Aorta (tissue), 5 donors: Measurements from ENCODE around the gene TTC39A. TPM values are rescaled to one million over a fixed set of nuclear protein-coding genes. Genes with fewer than 3 reads are reported as not detected.
"Not testable (repeated sequence)": the region's sequence is repeated elsewhere in the genome, so short reads cannot be mapped to it uniquely, and the experiment has no call there.

ENCODE experiments used
- ATAC-seq: fragments of 200-7000 bp; cut with Tn5 transposase; one replicate; pipeline ENCODE4 v1.9.1; 2022; ENCODE audit warnings: moderate library complexity; ENCODE audit not compliant: low FRiP score
- DNase-seq, 2 donors: peaks; one replicate each; pipeline ENCODE4 v3.0.0-alpha.2; 2020
- H3K27ac ChIP-seq, 2 donors: one replicate each; pipeline ENCODE4 v1.5.1; 2013; ENCODE audit warnings: low read length in 2 of 2, mild to moderate bottlenecking in 2 of 2, moderate library complexity in 2 of 2, control low read depth in 1 of 2, inconsistent platforms in 1 of 2, low read depth in 1 of 2
- H3K27me3 ChIP-seq, 2 donors: one replicate each; pipeline ENCODE4 v1.6.1; 2013; ENCODE audit warnings: control low read depth in 1 of 2, low read length in 1 of 2, mild to moderate bottlenecking in 1 of 2, moderate library complexity in 1 of 2; ENCODE audit not compliant: insufficient read depth in 2 of 2, control insufficient read depth in 1 of 2
- H3K36me3 ChIP-seq, 2 donors: one replicate each; pipeline ENCODE4 v1.6.1; 2013; ENCODE audit warnings: control low read depth in 1 of 2, low read length in 1 of 2, mild to moderate bottlenecking in 1 of 2; ENCODE audit not compliant: insufficient read depth in 2 of 2, control insufficient read depth in 1 of 2
- H3K4me1 ChIP-seq, 2 donors: one replicate each; pipeline ENCODE4 v1.6.1; 2013; ENCODE audit warnings: low read length in 2 of 2, control low read depth in 1 of 2, mild to moderate bottlenecking in 1 of 2, moderate library complexity in 1 of 2; ENCODE audit not compliant: insufficient read depth in 2 of 2, control insufficient read depth in 1 of 2
- H3K4me3 ChIP-seq, 2 donors: one replicate each; pipeline ENCODE4 v1.5.1; 2013; ENCODE audit warnings: low read length in 2 of 2, control low read depth in 1 of 2, mild to moderate bottlenecking in 1 of 2
- H3K9me3 ChIP-seq: one replicate; pipeline ENCODE4 v1.6.1; 2013; ENCODE audit warnings: mild to moderate bottlenecking, low read length; ENCODE audit not compliant: control insufficient read depth
- WGBS, 2 donors: extraction: QIAGEN DNeasy Blood & Tissue Kit; methylation state at CpG; one replicate each; pipeline ENCODE4 v1.1.7; 2013; 5-methylcytosine and 5-hydroxymethylcytosine counted together
- intact Hi-C, 2 donors: fragments of 100-400 bp; cut with DNase I; formaldehyde crosslinking; loops; one replicate each; pipeline versions ENCODE4 v1.14.2 to v1.15.0; 2022
- polyA plus RNA-seq, 2 donors: library from polyadenylated mRNA; stranded (reverse); fragments of 200-250 nt; gene quantifications; one replicate each; pipeline ENCODE4 v1.2.3, GENCODE V29; 2013
- total RNA-seq, 2 donors: library from RNA; stranded (reverse); fragmentation: NEBNext Ultra II Directional; extraction: Animal tissue kit (Norgen Biotek cat#: 25700); gene quantifications; one replicate each; pipeline ENCODE4 v1.2.1, GENCODE V29; 2021
- donor health status: healthy with polysubstance abuse.
- donor health status: Bipolar disorder and iron deficiency.
- donor health status: DM: no; HTN: no; CAD: no.
- donor health status: DM: no; HTN: no; CAD: no.
- donor health status: DM: yes; HTN: yes; CAD: no.

Gene TTC39A
- total and polyA plus RNA-seq, 4 donors, result 0.67 to 7.5 (median 2.8) TPM

DNA sequence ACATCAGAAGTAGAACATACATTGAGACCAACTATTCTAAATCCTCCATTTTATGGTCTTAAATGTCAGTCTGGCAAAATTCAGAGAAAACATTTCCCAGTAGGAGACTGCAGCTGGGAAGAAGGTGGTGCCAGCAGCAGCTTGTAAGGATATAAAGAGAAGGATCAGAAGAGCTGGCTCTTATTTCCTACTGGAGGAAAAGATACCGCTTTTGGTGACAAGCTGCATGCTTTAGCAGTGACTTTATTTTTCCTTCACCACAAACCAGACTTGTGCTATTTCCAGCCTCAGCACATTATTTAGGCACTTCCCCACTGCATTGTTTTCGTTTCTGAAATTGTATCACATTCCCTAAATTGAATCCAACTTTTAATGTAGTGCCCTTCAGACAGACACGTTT is 65.9 kb downstream of the TTC39A start:
- Histone ChIP-seq H3K9me3 (no peaks in the 10 kb centered on the region), H3K4me1 (peaks cover 0 to 10% of the 10 kb centered on the region in 2 donors), H3K27me3 (no peaks in the 10 kb centered on the region), H3K4me3 (peak overlapping the region in 1 of 2 donors; percentile 32), H3K27ac (peak overlapping the region in 1 of 2 donors; percentile 40), H3K36me3 (no peaks in the 10 kb centered on the region)
- WGBS, 2 donors, result 2 to 3% methylated on average over 3 of the region's 3 CpGs
- intact Hi-C loops, result no loop called here
- ATAC-seq, result peak; percentile 68
- DNase-seq, result no peak

DNA sequence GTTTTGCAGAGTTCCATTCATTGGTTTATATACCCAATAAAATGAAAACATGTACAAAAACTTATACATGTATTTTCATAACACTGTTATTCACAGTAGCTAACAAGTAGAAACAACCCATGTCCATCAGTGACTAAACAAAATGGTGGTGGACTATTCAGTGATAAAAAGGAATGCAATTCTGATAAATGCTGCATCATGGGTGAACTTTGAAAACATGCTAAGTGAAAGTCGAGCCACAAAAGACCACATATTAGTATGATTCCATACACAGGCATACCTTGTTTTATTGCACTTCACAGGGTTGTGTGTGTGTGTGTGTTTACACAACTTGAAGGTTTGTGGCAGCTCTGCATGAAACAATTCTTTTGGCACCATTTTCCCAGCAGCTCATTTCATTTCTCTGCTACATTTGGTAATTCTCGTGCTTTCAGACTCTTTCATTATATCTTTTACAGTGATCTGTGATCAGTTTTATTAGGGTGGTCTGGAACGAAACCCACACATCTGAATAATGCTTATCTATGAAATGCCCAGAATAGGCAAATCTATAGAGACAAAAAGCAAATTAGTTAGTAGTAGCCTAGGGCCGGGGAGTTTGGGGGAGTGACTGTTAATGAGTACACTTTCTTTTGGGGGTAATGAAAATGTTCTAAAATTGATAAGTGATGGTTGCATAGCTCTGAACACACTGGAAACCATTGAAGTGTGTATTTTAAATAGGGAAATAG is 67.0 kb downstream of the TTC39A start:
- no peaks in the 10 kb centered on the region for H3K27me3 ChIP-seq
- no peaks in the 10 kb centered on the region for H3K9me3 ChIP-seq
- H3K4me1 ChIP-seq, result peaks cover 0 to 10% of the 10 kb centered on the region in 2 donors
- no peak for ATAC-seq
- WGBS, 2 donors, result 72 to 74% methylated on average over 4 of the region's 4 CpGs
- no peak overlapping the region for H3K27ac ChIP-seq
- no peaks in the 10 kb centered on the region for H3K36me3 ChIP-seq
- DNase-seq, result no peak
- intact Hi-C loops, result no loop called here
- H3K4me3 ChIP-seq, result no peak overlapping the region

DNA sequence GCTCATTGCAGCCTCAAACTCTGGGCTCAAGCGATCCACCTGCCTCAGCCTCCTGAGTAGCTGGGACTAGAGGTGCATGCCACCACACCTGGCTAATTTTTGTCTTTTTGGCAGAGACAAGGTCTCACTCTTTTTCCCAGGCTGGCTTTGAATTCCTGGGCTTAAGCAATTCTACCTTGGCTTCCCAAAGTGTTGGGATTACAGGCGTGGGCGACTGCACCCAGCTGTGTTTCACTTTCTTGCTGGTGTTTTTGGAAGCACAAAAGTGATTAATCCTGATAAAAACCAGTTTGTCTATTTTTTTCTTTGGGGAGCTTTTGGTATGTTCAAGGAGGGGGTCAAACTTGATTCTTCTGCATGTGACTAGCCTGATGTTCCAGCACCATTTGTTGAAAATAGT is 75.0 kb downstream of the TTC39A start:
- DNase-seq (no peak), ATAC-seq (no peak)
- no peak overlapping the region for H3K4me3 ChIP-seq
- intact Hi-C loops, result no loop called here
- H3K9me3 ChIP-seq, result no peaks in the 10 kb centered on the region
- H3K27ac ChIP-seq, result peak overlapping the region in 1 of 2 donors; percentile 8
- no peaks in the 10 kb centered on the region for H3K36me3 ChIP-seq
- peaks cover 2 to 6% of the 10 kb centered on the region in 2 donors for H3K4me1 ChIP-seq
- 31 to 39% methylated on average over 3 of the region's 3 CpGs for WGBS, 2 donors
- H3K27me3 ChIP-seq, result no peaks in the 10 kb centered on the region

DNA sequence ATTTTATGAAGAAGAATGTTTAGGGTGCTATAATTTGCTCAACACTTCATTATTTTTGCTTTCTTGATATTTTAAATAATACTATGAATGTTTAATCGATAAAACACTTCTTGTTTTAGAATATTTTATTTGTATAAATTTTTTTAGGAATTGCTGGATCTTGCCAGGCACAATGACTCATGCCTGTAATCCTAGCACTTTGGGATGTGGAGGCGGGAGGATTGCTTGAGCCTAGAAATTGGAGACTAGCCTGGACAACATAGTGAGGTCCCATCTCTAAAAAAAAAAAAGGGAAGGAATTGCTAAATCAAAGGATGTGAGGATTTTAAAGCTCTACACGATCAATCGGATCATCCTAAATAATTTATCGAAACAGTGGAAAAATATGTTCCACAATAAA is 76.7 kb downstream of the TTC39A start:
- WGBS, 2 donors, result 60 to 61% methylated on average over 5 of the region's 5 CpGs
- Histone ChIP-seq H3K4me1 (peaks cover 2 to 6% of the 10 kb centered on the region in 2 donors), H3K36me3 (no peaks in the 10 kb centered on the region), H3K27me3 (no peaks in the 10 kb centered on the region), H3K9me3 (no peaks in the 10 kb centered on the region), H3K27ac (no peak overlapping the region), H3K4me3 (no peak overlapping the region)
- intact Hi-C loops, result no loop called here
- DNase-seq, result no peak
- no peak for ATAC-seq

DNA sequence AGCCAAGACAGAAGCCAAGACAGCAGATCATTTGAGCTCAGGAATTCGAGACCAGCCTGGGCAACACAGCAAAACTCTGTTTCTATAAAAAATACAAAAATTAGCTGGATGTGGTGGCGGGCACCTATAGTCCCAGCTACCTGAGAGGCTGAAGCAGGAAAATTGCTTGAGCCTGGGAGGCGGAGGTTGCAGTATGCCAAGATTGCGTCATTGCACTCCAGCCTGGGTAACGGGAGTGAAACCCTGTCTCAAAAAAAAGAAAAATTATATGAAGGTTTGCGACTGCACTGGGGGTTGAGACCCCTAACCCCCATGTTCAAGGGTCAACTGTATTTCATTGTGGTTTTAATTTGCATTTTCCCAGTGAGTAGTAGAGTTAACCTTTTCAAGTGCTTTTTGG is 78.0 kb downstream of the TTC39A start:
- DNase-seq (no peak), ATAC-seq (no peak)
- no peaks in the 10 kb centered on the region for H3K27me3 ChIP-seq
- intact Hi-C loops, result no loop called here
- no peak overlapping the region for H3K4me3 ChIP-seq
- no peaks in the 10 kb centered on the region for H3K9me3 ChIP-seq
- no peak overlapping the region for H3K27ac ChIP-seq
- H3K4me1 ChIP-seq, result peaks cover 2 to 6% of the 10 kb centered on the region in 2 donors
- H3K36me3 ChIP-seq, result no peaks in the 10 kb centered on the region
- WGBS, 2 donors, result 83 to 84% methylated on average over 6 of the region's 6 CpGs

DNA sequence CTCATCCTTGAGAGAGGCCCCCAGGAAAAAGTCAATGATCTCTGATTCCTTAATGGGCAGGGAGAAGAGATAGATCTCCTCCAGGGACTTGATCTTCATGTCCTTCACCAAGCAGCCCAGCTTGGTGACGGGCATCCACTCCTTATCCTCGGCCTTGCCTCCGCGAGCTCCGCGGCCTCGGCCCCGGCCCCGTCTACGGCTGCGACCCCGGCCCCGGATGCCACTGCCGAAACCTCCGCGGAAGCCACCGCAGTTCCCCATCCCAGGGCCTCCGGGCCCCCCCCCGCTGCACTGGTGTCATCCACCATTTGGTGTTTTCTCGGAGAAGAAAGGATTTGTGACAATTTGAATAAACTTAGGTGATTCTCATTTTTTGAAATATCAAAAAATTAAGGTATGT is 79.2 kb downstream of the TTC39A start:
- H3K4me3 ChIP-seq, intact Hi-C loops, H3K9me3 ChIP-seq, H3K27ac ChIP-seq, H3K27me3 ChIP-seq, DNase-seq, ATAC-seq, H3K36me3 ChIP-seq, H3K4me1 ChIP-seq: not testable (repeated sequence)
- WGBS, 2 donors, result 97 to 98% methylated on average over 20 of the region's 20 CpGs

DNA sequence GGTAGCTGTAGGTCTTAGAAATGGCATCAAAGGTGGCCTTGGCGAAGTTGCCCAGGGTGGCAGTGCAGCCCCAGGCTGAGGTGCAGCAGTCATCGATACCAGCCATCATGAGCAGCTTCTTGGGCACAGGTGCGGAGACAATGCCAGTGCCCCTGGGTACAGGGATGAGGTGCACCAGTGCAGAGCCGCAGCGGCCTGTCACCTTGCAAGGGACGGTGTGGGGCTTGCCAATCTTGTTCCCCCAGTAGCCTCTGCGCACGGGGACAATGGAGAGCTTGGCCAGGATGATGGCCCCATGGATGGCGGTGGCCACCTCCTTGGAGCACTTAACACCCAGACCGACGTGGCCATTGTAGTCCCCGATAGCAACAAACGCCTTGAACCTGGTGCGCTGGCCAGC is 79.6 kb downstream of the TTC39A start:
- H3K4me3 ChIP-seq, H3K9me3 ChIP-seq, H3K4me1 ChIP-seq, H3K27me3 ChIP-seq, H3K27ac ChIP-seq, DNase-seq, intact Hi-C loops, ATAC-seq, H3K36me3 ChIP-seq: not testable (repeated sequence)
- 97 to 99% methylated on average over 14 of the region's 14 CpGs for WGBS, 2 donors

DNA sequence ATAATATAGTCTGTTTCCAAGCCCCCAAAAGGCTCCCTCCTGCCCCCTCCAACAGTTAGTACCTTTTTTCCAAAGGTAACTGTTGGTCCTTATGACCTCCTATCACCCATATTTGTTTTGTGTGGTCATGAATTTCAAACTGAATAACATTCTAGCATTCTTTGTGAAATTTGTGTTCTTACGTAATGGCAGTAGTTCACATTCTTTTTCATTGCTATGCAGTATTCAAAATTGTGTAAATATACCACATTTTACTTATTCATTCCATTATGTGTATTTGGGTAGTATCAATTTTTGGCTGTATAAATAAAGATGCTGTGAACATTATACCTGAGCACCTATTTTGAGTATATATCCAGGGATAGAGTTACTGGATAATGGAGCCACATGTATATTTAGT is 80.9 kb downstream of the TTC39A start:
- Histone ChIP-seq H3K4me1 (peaks cover 0 to 2% of the 10 kb centered on the region in 2 donors), H3K27me3 (no peaks in the 10 kb centered on the region), H3K27ac (no peak overlapping the region), H3K4me3 (no peak overlapping the region), H3K36me3 (no peaks in the 10 kb centered on the region), H3K9me3 (no peaks in the 10 kb centered on the region)
- intact Hi-C loops, result no loop called here
- no peak for DNase-seq
- no peak for ATAC-seq
- WGBS, 2 donors, result 91 to 95% methylated on average over 1 of the region's 1 CpG

DNA sequence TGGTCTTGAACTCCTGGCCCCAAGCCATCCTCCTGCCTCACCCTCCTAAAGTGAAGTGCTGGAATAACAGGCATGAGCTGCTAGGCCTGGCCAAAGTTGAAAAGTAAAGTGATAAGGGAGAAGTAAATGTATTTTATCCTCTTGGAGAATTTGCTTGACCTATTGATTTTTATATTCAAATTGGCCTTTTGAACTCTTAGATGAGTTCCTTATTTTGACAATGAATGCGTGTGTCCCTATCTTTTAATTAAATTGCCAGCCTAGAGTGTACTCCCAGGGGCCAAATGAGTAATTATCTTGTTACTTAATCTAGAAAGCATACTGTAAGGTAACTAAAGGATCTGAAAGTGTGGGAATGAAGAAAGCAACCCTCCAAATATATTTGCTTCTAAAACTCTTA is 82.9 kb downstream of the TTC39A start:
- intact Hi-C loops, result no loop called here
- Histone ChIP-seq H3K36me3 (no peaks in the 10 kb centered on the region), H3K4me1 (peaks cover 0 to 4% of the 10 kb centered on the region in 2 donors), H3K27ac (no peak overlapping the region), H3K4me3 (no peak overlapping the region), H3K27me3 (no peaks in the 10 kb centered on the region), H3K9me3 (no peaks in the 10 kb centered on the region)
- 77 to 80% methylated on average over 1 of the region's 1 CpG for WGBS, 2 donors
- ATAC-seq (no peak), DNase-seq (no peak)
